ENCODE results near the gene CAMK1D.
"Not testable (repeated sequence)": the region's sequence is repeated elsewhere in the genome, so short reads cannot be mapped to it uniquely, and the experiment has no call there.

Gene CAMK1D

GRCh38 chr10:12469345-12469744, 120.0 kb downstream of the CAMK1D start:
- no peak for DNase-seq (ENCODE audit: low spot score)

DNA sequence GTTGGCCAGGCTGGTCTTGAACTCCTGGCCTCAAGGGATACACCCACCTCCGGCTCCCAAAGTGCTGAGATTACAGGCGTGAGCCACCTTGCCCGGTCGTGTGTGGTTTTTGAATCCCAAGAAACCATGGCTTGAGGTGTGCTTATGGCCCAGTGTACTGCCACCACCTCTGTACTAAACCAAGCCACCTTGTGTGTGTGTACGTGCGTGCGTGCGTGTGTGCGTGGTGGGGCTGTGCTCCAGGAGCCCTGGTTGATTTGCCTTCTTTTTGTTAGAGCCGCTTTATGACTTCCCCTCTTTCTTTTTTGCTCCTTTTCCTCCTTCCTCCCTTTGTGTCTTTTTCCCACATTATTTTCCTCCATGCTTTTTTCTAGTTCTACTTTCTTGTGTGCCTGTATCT, 121.4 kb downstream of the CAMK1D start:
- DNase-seq (ENCODE audit: low spot score): no peak

- no peak for DNase-seq (ENCODE audit: low spot score)
Observed at GRCh38 chr10:12471135-12471534, 121.8 kb downstream of the CAMK1D start.

- no peak for DNase-seq (ENCODE audit: low spot score)
Observed at GRCh38 chr10:12473491-12473890, 124.1 kb downstream of the CAMK1D start.

DNA sequence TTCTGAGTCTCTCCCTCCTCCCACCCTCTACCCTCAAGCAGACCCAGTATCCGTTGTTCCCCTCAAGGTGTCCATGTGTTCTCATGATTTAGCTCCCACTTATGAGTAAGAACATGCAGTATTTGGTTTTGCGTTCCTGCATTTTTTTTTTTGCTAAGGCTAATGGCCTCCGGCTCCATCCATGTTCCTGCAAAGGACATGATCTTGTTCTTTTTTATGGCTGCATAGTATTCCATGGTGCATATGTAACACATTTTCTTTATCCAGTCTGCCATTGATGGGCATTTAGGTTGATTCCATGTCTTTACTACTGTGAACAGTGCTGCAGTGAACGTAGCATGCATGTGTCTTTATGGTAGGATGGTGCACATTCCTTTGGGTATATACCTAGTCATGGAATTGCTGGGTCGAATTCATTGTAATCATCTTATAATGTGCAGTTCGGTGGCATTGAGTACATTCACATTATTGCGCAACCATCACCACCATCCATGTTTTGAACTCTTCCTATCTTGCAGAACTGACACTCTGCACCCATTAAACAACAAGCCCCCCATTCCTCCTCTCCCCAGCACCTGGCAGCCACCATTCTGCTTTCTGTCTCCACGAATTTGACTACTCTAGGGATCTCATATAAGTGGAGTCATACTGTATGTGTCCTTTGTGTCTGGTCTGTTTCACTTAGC, 125.5 kb downstream of the CAMK1D start:
- DNase-seq (ENCODE audit: low spot score): no peak

DNA sequence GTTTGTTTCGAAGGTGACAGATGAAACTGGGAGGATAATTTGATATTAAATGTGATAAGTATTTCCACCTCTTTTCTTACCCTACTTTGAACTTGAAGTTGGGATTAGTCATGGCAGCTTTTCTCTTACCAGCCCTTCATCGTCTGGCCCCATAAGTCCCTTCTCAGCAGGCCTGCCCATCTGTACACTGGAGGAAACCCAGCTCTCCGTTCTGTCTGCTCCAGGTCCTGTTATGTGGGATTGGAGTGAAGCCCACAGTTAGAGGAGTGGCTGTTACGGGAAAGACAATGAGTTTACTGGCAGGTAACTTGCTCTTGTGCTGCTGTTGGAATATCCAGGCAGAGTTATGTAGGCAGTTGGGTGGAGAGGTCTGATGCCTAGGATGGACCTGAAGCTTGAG, 127.3 kb downstream of the CAMK1D start:
- DNase-seq (ENCODE audit: low spot score): no peak

DNA sequence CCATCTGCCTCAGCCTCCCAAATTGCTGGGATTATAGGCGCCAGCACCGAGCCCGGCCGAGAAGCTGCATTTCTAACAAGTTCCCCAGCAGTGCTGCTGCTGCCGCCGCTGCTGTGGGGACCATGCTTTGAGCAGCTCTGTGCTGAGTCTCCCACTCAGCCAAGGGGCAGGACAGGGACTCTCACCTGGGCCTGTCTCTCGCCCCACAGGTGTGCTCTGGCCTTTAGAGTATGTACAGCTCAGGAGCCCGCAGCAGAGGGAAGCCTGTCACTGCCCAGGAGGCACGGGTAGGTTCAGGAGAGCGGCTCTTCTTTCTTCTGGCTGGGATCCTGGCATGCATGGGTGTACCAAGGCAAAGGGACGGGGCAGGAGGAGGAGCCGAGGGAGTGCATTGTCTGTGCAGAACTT, 130.1 kb downstream of the CAMK1D start:
- DNase-seq (ENCODE audit: low spot score): no peak

- DNase-seq (ENCODE audit: low spot score): no peak
Observed at GRCh38 chr10:12479924-12480323, 130.6 kb downstream of the CAMK1D start.

- no peak for DNase-seq (ENCODE audit: low spot score)
Observed at GRCh38 chr10:12480440-12480839, 131.1 kb downstream of the CAMK1D start.

DNA sequence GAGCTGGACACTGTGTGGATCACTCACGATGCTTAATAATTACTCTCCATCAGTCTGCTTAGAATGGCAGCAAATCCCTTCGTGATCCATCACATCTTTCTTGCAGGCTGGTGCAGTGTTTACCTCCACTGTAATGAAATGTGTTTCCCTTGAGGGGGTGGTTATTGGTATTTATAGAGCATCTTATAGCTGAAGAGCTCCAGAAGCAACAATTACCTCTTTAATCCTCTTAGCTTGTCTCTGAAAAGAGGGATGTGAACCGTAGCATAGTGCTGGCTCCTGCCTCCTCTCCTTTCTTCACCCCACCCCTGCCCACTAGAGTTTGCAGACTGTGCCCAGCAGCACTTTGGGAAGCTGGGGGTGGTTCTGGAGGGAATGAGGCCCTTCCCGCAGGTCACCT, 132.6 kb downstream of the CAMK1D start:
- no peak for DNase-seq (ENCODE audit: low spot score)

DNA sequence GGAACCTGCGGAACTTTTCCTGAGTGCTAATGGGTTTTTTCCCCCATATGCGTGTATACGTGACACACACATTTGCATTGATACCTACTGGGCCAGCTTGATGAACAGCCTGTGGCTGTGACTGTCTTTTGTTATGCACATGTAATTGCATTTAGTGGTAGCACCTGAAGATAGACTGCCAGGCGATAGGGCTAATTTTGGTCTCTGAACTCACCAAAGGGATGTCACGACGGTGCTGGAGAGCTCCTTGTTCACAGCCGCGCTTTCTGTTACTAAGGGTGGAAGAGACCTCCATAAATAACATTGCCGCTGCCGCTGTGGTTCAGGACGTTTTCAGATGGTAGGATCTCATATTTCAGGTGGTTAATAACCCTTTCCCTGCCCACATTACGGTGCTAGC, 133.2 kb downstream of the CAMK1D start:
- DNase-seq (ENCODE audit: low spot score): no peak

DNA sequence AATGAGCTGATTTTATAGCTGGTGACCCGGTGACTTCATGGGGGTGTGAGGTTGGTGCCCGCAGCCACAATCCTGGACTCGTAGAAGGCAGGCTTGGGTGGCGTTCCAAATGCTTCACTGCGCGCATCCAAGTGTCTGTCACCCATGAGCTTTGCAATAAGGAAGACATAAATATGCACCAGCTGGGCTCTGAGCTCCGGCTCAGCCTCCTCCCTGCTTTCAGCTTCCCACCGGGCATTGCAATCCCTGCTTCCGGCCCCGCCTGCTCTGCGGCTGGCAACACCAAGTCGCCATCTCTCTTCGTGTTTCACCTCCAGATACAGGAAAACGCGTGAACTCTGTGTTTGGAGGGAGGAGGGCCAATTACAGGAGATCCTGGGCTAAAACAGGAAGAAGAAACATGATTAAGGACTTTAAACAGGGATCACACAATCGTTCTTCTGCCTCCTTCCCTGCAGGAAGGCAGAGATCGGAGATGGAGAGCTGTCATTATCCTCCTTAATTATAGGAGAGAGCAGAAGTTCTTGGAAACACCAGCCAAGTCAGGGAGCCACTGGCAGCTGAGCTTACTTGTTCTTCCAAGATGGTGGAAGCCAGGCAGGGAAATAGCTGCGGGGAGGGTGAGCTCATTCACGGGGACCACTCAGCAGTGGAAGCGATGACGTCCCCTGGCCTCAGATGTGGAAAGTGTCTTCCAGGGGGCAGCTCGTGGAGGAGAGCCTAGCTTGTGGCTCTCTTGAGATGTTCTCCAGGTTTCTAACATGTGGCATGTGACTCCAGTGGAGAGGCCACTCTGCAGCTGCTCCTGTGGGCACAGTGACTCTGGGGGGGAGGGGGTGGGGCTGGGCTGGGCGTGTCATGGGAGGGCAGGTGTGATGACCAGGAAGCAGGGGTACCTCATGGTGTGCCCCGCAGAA, 134.9 kb downstream of the CAMK1D start:
- no peak for DNase-seq (ENCODE audit: low spot score)

- no peak for DNase-seq (ENCODE audit: low spot score)
Observed at GRCh38 chr10:12484941-12485805, 135.8 kb downstream of the CAMK1D start.

- no peak for DNase-seq (ENCODE audit: low spot score)
Observed at GRCh38 chr10:12487366-12487765, 138.0 kb downstream of the CAMK1D start.

DNA sequence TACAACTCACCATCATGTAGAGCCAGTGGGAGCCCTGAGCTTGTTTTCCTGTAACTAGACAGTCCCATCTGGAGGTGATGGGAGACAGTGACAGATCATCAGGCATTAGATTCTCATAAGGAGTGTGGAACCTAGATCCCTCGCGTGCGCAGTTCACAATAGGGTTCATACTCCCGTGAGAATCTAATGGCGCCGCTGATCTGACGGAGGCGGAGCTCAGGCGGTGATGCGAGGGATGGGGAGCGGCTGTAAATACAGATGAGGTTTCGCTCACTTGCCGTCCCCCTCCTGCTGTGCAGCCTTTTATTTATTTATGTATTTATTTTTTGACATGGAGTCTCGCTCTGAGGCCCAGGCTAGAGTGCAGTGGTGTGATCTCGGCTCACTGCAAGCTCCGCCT, 139.3 kb downstream of the CAMK1D start:
- DNase-seq (ENCODE audit: low spot score): no peak

- no peak for DNase-seq (ENCODE audit: low spot score)
Observed at GRCh38 chr10:12489357-12489756, 140.0 kb downstream of the CAMK1D start.

- no peak for DNase-seq (ENCODE audit: low spot score)
Observed at GRCh38 chr10:12489806-12490205, 140.5 kb downstream of the CAMK1D start.

GRCh38 chr10:12490963-12491362, 141.6 kb downstream of the CAMK1D start:
- no peak for DNase-seq (ENCODE audit: low spot score)

GRCh38 chr10:12491491-12491890, 142.1 kb downstream of the CAMK1D start:
- no peak for DNase-seq (ENCODE audit: low spot score)

DNA sequence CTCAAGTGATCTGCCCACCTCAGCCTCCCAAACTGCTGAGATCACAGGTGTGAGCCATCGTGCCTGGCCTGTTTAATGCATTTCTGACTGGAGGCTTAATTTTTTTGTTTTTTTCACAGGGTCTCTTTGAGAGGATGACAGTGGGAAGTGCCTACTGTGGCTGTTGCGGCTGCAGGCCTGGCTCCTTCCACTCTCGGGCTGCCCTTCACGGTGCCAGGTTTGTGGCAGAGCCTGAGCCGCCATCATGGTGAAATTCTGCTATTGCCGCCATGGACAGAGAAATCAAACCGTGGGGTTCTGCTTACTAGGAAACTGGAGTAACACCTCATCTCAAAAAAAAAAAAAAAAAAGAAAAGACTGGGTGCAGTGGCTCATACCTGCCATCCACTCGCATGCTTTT, 142.7 kb downstream of the CAMK1D start:
- DNase-seq (ENCODE audit: low spot score): no peak

GRCh38 chr10:12497046-12497445, 147.7 kb downstream of the CAMK1D start:
- not testable (repeated sequence) for DNase-seq (ENCODE audit: low spot score)

All from RKO (cell line).